ENCODE data around the gene CCDC192.

The CCDC192 gene

DNA sequence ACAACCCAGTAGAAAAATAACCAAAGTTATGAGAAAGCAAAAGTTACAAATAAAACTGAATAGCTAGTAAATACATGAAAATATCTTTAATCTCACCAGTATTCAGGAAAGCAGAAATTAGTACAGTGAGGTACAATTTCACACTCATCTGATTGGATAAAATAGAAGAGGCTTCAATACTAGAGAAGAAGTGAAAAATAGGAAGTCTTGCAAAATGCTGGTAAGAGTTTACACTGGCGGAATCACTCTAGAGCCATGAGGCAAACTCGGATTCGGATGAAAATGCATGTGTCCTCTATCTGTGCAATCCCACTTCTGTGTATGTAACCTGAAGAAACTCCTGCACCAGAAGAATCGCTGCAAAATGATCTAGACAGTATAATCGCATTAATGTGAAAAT lies 128.9 kb downstream of the CCDC192 start:
- no peaks in the 10 kb centered on the region for H3K79me1 ChIP-seq (replicated peaks; ENCODE audit: low read length, poor library complexity, severe bottlenecking)
- no peaks in the 10 kb centered on the region for H3K4me1 ChIP-seq (ENCODE audit: control insufficient read depth, insufficient read depth, low read depth, low read length)
- no peak overlapping the region for H3K18ac ChIP-seq (ENCODE audit: low read depth in 1 of 2, low read length in 2 of 2)
- H2BK5ac ChIP-seq (ENCODE audit: low read depth, low read length, poor library complexity, severe bottlenecking), result no peak overlapping the region
- H3K4me2 ChIP-seq (ENCODE audit: low read length, poor library complexity, severe bottlenecking), result no peak overlapping the region
- no peaks in the 10 kb centered on the region for H3K27me3 ChIP-seq (ENCODE audit: control insufficient read depth in 1 of 2, insufficient read depth in 1 of 2, low read length in 2 of 2)
- H4K91ac ChIP-seq (ENCODE audit: low read length), result no peak overlapping the region
- no peaks in the 10 kb centered on the region for H3K36me3 ChIP-seq (ENCODE audit: control insufficient read depth in 1 of 2, insufficient read depth in 2 of 2, low read depth in 1 of 2, low read length in 2 of 2)
- H3K27ac ChIP-seq (ENCODE audit: low read length, poor library complexity, severe bottlenecking), result no peak overlapping the region
- no peak for DNase-seq
- WGBS, result 98% methylated on average over 5 of the region's 5 CpGs
- no peak overlapping the region for H3K4me3 ChIP-seq (ENCODE audit: insufficient read depth in 1 of 2, low read depth in 1 of 2, low read length in 2 of 2)
- H2BK120ac ChIP-seq (ENCODE audit: low read depth, low read length), result no peak overlapping the region
- H2AK5ac ChIP-seq (ENCODE audit: low read length, severe bottlenecking), result no peak overlapping the region
- no peak overlapping the region for H3K4ac ChIP-seq (ENCODE audit: low read depth in 1 of 2, low read length in 2 of 2)
- H2BK15ac ChIP-seq (ENCODE audit: low read depth, poor library complexity, severe bottlenecking), result no peak overlapping the region
- H2AFZ ChIP-seq (ENCODE audit: low read depth, low read length), result no peak overlapping the region
- H3K9ac ChIP-seq (ENCODE audit: low read length), result no peak overlapping the region
- H2BK12ac ChIP-seq (ENCODE audit: low read length in 2 of 2), result no peak overlapping the region
- no peaks in the 10 kb centered on the region for H3K9me3 ChIP-seq (ENCODE audit: control insufficient read depth, low read length)
- no peak overlapping the region for H3K23ac ChIP-seq (ENCODE audit: low read length in 2 of 2)
- H3K14ac ChIP-seq (ENCODE audit: low read length in 2 of 2), result no peak overlapping the region
- H4K8ac ChIP-seq (ENCODE audit: low read length), result no peak overlapping the region

DNA sequence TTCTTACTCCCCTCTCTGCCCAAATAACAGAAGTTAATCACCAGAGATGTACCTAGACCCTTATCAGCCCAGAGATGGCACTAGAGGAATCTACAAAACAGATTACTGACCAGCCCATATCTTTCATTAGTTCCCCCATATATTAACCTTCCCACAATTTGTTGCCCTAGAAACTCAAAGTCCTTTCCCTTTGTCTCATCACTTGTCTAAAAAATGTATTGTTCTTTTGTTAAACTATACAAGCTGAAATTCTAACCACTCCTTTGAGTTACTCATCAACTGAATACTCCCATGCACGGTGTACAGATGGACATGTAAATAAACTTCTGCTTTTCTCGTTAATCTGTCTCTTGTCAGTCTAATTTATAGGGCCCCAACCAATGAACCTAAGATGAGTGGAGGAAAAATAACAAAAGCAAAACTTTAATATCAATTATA lies 130.9 kb downstream of the CCDC192 start:
- H2AK5ac ChIP-seq (ENCODE audit: low read length, severe bottlenecking), result no peak overlapping the region
- WGBS, result 44% methylated on average over 2 of the region's 2 CpGs
- no peak overlapping the region for H2BK5ac ChIP-seq (ENCODE audit: low read depth, low read length, poor library complexity, severe bottlenecking)
- H3K18ac ChIP-seq (ENCODE audit: low read depth in 1 of 2, low read length in 2 of 2), result no peak overlapping the region
- no peak overlapping the region for H2BK15ac ChIP-seq (ENCODE audit: low read depth, poor library complexity, severe bottlenecking)
- H3K4me1 ChIP-seq (ENCODE audit: control insufficient read depth, insufficient read depth, low read depth, low read length), result no peaks in the 10 kb centered on the region
- no peaks in the 10 kb centered on the region for H3K27me3 ChIP-seq (ENCODE audit: control insufficient read depth in 1 of 2, insufficient read depth in 1 of 2, low read length in 2 of 2)
- no peak overlapping the region for H2AFZ ChIP-seq (ENCODE audit: low read depth, low read length)
- no peak overlapping the region for H3K4me3 ChIP-seq (ENCODE audit: insufficient read depth in 1 of 2, low read depth in 1 of 2, low read length in 2 of 2)
- H3K23ac ChIP-seq (ENCODE audit: low read length in 2 of 2), result no peak overlapping the region
- H3K9ac ChIP-seq (ENCODE audit: low read length), result no peak overlapping the region
- no peak overlapping the region for H3K27ac ChIP-seq (ENCODE audit: low read length, poor library complexity, severe bottlenecking)
- H3K14ac ChIP-seq (ENCODE audit: low read length in 2 of 2), result no peak overlapping the region
- no peaks in the 10 kb centered on the region for H3K9me3 ChIP-seq (ENCODE audit: control insufficient read depth, low read length)
- H2BK12ac ChIP-seq (ENCODE audit: low read length in 2 of 2), result no peak overlapping the region
- no peaks in the 10 kb centered on the region for H3K79me1 ChIP-seq (replicated peaks; ENCODE audit: low read length, poor library complexity, severe bottlenecking)
- H4K8ac ChIP-seq (ENCODE audit: low read length), result no peak overlapping the region
- DNase-seq, result no peak
- no peak overlapping the region for H3K4ac ChIP-seq (ENCODE audit: low read depth in 1 of 2, low read length in 2 of 2)
- H3K36me3 ChIP-seq (ENCODE audit: control insufficient read depth in 1 of 2, insufficient read depth in 2 of 2, low read depth in 1 of 2, low read length in 2 of 2), result no peaks in the 10 kb centered on the region
- H2BK120ac ChIP-seq (ENCODE audit: low read depth, low read length), result no peak overlapping the region
- H3K4me2 ChIP-seq (ENCODE audit: low read length, poor library complexity, severe bottlenecking), result no peak overlapping the region
- H4K91ac ChIP-seq (ENCODE audit: low read length), result no peak overlapping the region

DNA sequence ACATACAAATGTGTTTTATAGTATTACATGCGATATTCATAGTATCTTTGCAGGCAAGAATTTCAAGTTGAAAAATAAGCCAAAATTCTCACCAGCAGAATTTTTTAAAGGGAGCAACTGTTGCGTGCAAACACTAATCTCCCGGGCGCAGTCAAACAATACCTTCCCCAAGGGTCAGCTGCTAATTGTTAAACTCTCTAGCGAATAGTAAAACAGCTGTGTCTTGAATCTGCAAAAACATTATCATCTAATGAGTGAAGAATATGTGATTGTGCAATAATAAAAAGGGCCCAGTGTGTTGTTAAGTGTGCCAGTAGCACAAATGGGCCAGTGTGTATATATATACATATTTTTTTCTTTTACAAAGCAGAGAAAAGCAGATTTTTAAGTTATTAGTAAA lies 131.4 kb downstream of the CCDC192 start:
- H3K23ac ChIP-seq (ENCODE audit: low read length in 2 of 2), result no peak overlapping the region
- H2BK15ac ChIP-seq (ENCODE audit: low read depth, poor library complexity, severe bottlenecking), result no peak overlapping the region
- no peak overlapping the region for H3K27ac ChIP-seq (ENCODE audit: low read length, poor library complexity, severe bottlenecking)
- H3K4ac ChIP-seq (ENCODE audit: low read depth in 1 of 2, low read length in 2 of 2), result no peak overlapping the region
- H3K9ac ChIP-seq (ENCODE audit: low read length), result no peak overlapping the region
- no peaks in the 10 kb centered on the region for H3K36me3 ChIP-seq (ENCODE audit: control insufficient read depth in 1 of 2, insufficient read depth in 2 of 2, low read depth in 1 of 2, low read length in 2 of 2)
- H2BK12ac ChIP-seq (ENCODE audit: low read length in 2 of 2), result no peak overlapping the region
- H3K4me1 ChIP-seq (ENCODE audit: control insufficient read depth, insufficient read depth, low read depth, low read length), result no peaks in the 10 kb centered on the region
- WGBS, result 88% methylated on average over 5 of the region's 5 CpGs
- H3K79me1 ChIP-seq (replicated peaks; ENCODE audit: low read length, poor library complexity, severe bottlenecking), result no peaks in the 10 kb centered on the region
- H3K4me2 ChIP-seq (ENCODE audit: low read length, poor library complexity, severe bottlenecking), result no peak overlapping the region
- H4K8ac ChIP-seq (ENCODE audit: low read length), result no peak overlapping the region
- H3K27me3 ChIP-seq (ENCODE audit: control insufficient read depth in 1 of 2, insufficient read depth in 1 of 2, low read length in 2 of 2), result no peaks in the 10 kb centered on the region
- no peak overlapping the region for H3K14ac ChIP-seq (ENCODE audit: low read length in 2 of 2)
- DNase-seq, result no peak
- no peak overlapping the region for H3K18ac ChIP-seq (ENCODE audit: low read depth in 1 of 2, low read length in 2 of 2)
- no peak overlapping the region for H2BK120ac ChIP-seq (ENCODE audit: low read depth, low read length)
- H2BK5ac ChIP-seq (ENCODE audit: low read depth, low read length, poor library complexity, severe bottlenecking), result no peak overlapping the region
- no peak overlapping the region for H2AFZ ChIP-seq (ENCODE audit: low read depth, low read length)
- H2AK5ac ChIP-seq (ENCODE audit: low read length, severe bottlenecking), result no peak overlapping the region
- no peaks in the 10 kb centered on the region for H3K9me3 ChIP-seq (ENCODE audit: control insufficient read depth, low read length)
- no peak overlapping the region for H4K91ac ChIP-seq (ENCODE audit: low read length)
- no peak overlapping the region for H3K4me3 ChIP-seq (ENCODE audit: insufficient read depth in 1 of 2, low read depth in 1 of 2, low read length in 2 of 2)

DNA sequence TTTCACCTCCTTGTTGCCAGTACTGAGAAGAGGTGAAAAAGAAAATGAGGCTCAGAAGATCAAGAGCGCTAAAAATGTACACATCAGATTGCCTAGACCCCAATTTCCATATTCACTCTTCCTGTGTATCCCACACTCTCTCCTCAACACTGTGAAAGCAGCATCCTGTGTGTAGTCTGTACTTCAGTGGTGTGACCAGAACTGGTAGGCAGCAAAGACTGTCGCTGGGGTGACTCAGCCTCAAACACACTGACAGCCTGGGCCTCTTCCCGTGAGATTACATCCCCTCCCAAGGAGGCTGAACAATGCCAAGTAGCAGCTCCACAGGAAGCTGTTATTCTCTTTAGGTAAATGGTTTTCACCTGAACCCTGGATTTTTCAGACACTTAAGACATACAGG lies 135.5 kb downstream of the CCDC192 start:
- no peak overlapping the region for H4K91ac ChIP-seq (ENCODE audit: low read length)
- no peak overlapping the region for H2BK120ac ChIP-seq (ENCODE audit: low read depth, low read length)
- WGBS, result 33% methylated on average over 3 of the region's 3 CpGs
- H3K14ac ChIP-seq (ENCODE audit: low read length in 2 of 2), result no peak overlapping the region
- H2AFZ ChIP-seq (ENCODE audit: low read depth, low read length), result no peak overlapping the region
- H2AK5ac ChIP-seq (ENCODE audit: low read length, severe bottlenecking), result no peak overlapping the region
- H3K27ac ChIP-seq (ENCODE audit: low read length, poor library complexity, severe bottlenecking), result no peak overlapping the region
- no peaks in the 10 kb centered on the region for H3K36me3 ChIP-seq (ENCODE audit: control insufficient read depth in 1 of 2, insufficient read depth in 2 of 2, low read depth in 1 of 2, low read length in 2 of 2)
- H3K27me3 ChIP-seq (ENCODE audit: control insufficient read depth in 1 of 2, insufficient read depth in 1 of 2, low read length in 2 of 2), result no peaks in the 10 kb centered on the region
- no peak overlapping the region for H3K23ac ChIP-seq (ENCODE audit: low read length in 2 of 2)
- H2BK15ac ChIP-seq (ENCODE audit: low read depth, poor library complexity, severe bottlenecking), result no peak overlapping the region
- no peak overlapping the region for H2BK12ac ChIP-seq (ENCODE audit: low read length in 2 of 2)
- H3K4me2 ChIP-seq (ENCODE audit: low read length, poor library complexity, severe bottlenecking), result no peak overlapping the region
- DNase-seq, result peak; percentile 65
- H3K4me3 ChIP-seq (ENCODE audit: insufficient read depth in 1 of 2, low read depth in 1 of 2, low read length in 2 of 2), result no peak overlapping the region
- no peaks in the 10 kb centered on the region for H3K9me3 ChIP-seq (ENCODE audit: control insufficient read depth, low read length)
- H4K8ac ChIP-seq (ENCODE audit: low read length), result no peak overlapping the region
- no peak overlapping the region for H3K4ac ChIP-seq (ENCODE audit: low read depth in 1 of 2, low read length in 2 of 2)
- H2BK5ac ChIP-seq (ENCODE audit: low read depth, low read length, poor library complexity, severe bottlenecking), result no peak overlapping the region
- H3K4me1 ChIP-seq (ENCODE audit: control insufficient read depth, insufficient read depth, low read depth, low read length), result no peaks in the 10 kb centered on the region
- H3K18ac ChIP-seq (ENCODE audit: low read depth in 1 of 2, low read length in 2 of 2), result no peak overlapping the region
- H3K9ac ChIP-seq (ENCODE audit: low read length), result no peak overlapping the region
- H3K79me1 ChIP-seq (replicated peaks; ENCODE audit: low read length, poor library complexity, severe bottlenecking), result no peaks in the 10 kb centered on the region

All from mesenchymal stem cell (in vitro differentiated cells and primary cell).